ENCODE results near the gene PUS10.

Gene PUS10

GRCh38 chr2:60926741-60927552 is 91.1 kb downstream of the PUS10 start:
- peak; percentile 90 for ATAC-seq
- no peak for TF ChIP-seq ZNF8 (CRISPR knock-in tag; IDR thresholded peaks at IDR 0.05)
- TF ChIP-seq TOX (CRISPR knock-in tag; IDR thresholded peaks at IDR 0.05; ENCODE audit: borderline replicate concordance) = no peak
- no peak for TF ChIP-seq TSHZ2 (CRISPR knock-in tag; IDR thresholded peaks at IDR 0.05)
- no peak for TF ChIP-seq ZFP3 (CRISPR knock-in tag; IDR thresholded peaks at IDR 0.05)
- no peak for TF ChIP-seq PPARA (CRISPR knock-in tag; IDR thresholded peaks at IDR 0.05; ENCODE audit: borderline replicate concordance)
- TF ChIP-seq ARNTL (CRISPR knock-in tag; IDR thresholded peaks at IDR 0.05; ENCODE audit: borderline replicate concordance, low read depth) = no peak
- TF ChIP-seq BACH2 (CRISPR knock-in tag; IDR thresholded peaks at IDR 0.05; ENCODE audit: borderline replicate concordance) = no peak
- no peak for TF ChIP-seq CSRNP3 (CRISPR knock-in tag; IDR thresholded peaks at IDR 0.05)
- TF ChIP-seq CREB5 (CRISPR knock-in tag; IDR thresholded peaks at IDR 0.05; ENCODE audit: low read depth) = no peak

GRCh38 chr2:60925994-60926740 is 91.9 kb downstream of the PUS10 start:
- TF ChIP-seq POU6F1 (CRISPR knock-in tag; IDR thresholded peaks at IDR 0.05; ENCODE audit: borderline replicate concordance, low read depth) = no peak
- TF ChIP-seq ZC3H10 (CRISPR knock-in tag; IDR thresholded peaks at IDR 0.05) = no peak
- TF ChIP-seq ZNF565 (CRISPR knock-in tag; conservative IDR thresholded peaks at IDR 0.05; ENCODE audit: low read depth) = no peak
- no peak for TF ChIP-seq OSR1 (CRISPR knock-in tag; IDR thresholded peaks at IDR 0.05)
- no peak for TF ChIP-seq ZNF70 (CRISPR knock-in tag; IDR thresholded peaks at IDR 0.05)
- TF ChIP-seq ISL1 (CRISPR knock-in tag; IDR thresholded peaks at IDR 0.05) = no peak
- no peak for TF ChIP-seq TCF4 (CRISPR knock-in tag; IDR thresholded peaks at IDR 0.05; ENCODE audit: borderline replicate concordance)
- no peak for TF ChIP-seq ZFP3 (CRISPR knock-in tag; IDR thresholded peaks at IDR 0.05)
- TF ChIP-seq SNAI2 (CRISPR knock-in tag; IDR thresholded peaks at IDR 0.05) = no peak
- no peak for TF ChIP-seq ESRRG (CRISPR knock-in tag; IDR thresholded peaks at IDR 0.05)
- TF ChIP-seq CREB5 (CRISPR knock-in tag; IDR thresholded peaks at IDR 0.05; ENCODE audit: low read depth) = no peak
- no peak for TF ChIP-seq CSDC2 (CRISPR knock-in tag; IDR thresholded peaks at IDR 0.05)
- no peak for TF ChIP-seq ZNF8 (CRISPR knock-in tag; IDR thresholded peaks at IDR 0.05)
- no peak for TF ChIP-seq ZFP30 (CRISPR knock-in tag; IDR thresholded peaks at IDR 0.05)
- no peak for TF ChIP-seq PPARA (CRISPR knock-in tag; IDR thresholded peaks at IDR 0.05; ENCODE audit: borderline replicate concordance)
- no peak for ATAC-seq

GRCh38 chr2:60907329-60907728 is 110.7 kb downstream of the PUS10 start:
- no peak for ATAC-seq
- TF ChIP-seq ISL1 (CRISPR knock-in tag; IDR thresholded peaks at IDR 0.05) = no peak
- TF ChIP-seq CSRNP3 (CRISPR knock-in tag; IDR thresholded peaks at IDR 0.05) = no peak
- no peak for TF ChIP-seq ZC3H10 (CRISPR knock-in tag; IDR thresholded peaks at IDR 0.05)
- no peak for TF ChIP-seq TOX (CRISPR knock-in tag; IDR thresholded peaks at IDR 0.05; ENCODE audit: borderline replicate concordance)
- no peak for TF ChIP-seq OSR1 (CRISPR knock-in tag; IDR thresholded peaks at IDR 0.05)
- no peak for TF ChIP-seq CREB5 (CRISPR knock-in tag; IDR thresholded peaks at IDR 0.05; ENCODE audit: low read depth)
- TF ChIP-seq ZFP3 (CRISPR knock-in tag; IDR thresholded peaks at IDR 0.05) = no peak
- no peak for TF ChIP-seq BACH2 (CRISPR knock-in tag; IDR thresholded peaks at IDR 0.05; ENCODE audit: borderline replicate concordance)
- no peak for TF ChIP-seq PATZ1 (CRISPR knock-in tag; IDR thresholded peaks at IDR 0.05; ENCODE audit: borderline replicate concordance)
